Nephron progenitor cell (in vitro differentiated cells): ENCODE data around the gene NINL.
A peak's percentile ranks its signal among the peaks of the same experiment; 100 is the strongest.

ENCODE experiments used
- DNase-seq: peaks from one replicate; pipeline ENCODE4 v3.0.0; 2021
- H3K27ac Mint-ChIP-seq: 2 replicates; pipeline ENCODE4 v1.8.0; 2021; ENCODE audit warnings: mild to moderate bottlenecking, moderate library complexity, mixed read lengths
- H3K27me3 Mint-ChIP-seq: 2 replicates; pipeline ENCODE4 v1.8.0; 2021; ENCODE audit warnings: mild to moderate bottlenecking, low read depth, mixed read lengths; ENCODE audit not compliant: poor library complexity
- H3K36me3 Mint-ChIP-seq: 2 replicates; pipeline ENCODE4 v1.8.0; 2021; ENCODE audit warnings: low read depth, mixed read lengths
- H3K4me1 Mint-ChIP-seq: 2 replicates; pipeline ENCODE4 v1.8.0; 2021; ENCODE audit warnings: mixed read lengths
- H3K4me3 Mint-ChIP-seq: 2 replicates; pipeline ENCODE4 v1.8.0; 2021; ENCODE audit warnings: mild to moderate bottlenecking, moderate library complexity, mixed read lengths
- H3K9me3 Mint-ChIP-seq: 2 replicates; pipeline ENCODE4 v1.8.0; 2021; ENCODE audit warnings: mild to moderate bottlenecking, moderate library complexity, mixed read lengths
- TF ChIP-seq, protein P1 (sequence below): fragments of 200-600 bp; sonication (generic); IDR thresholded peaks from 2 replicates; pipeline ENCODE4 v1.5.0; 2021; ENCODE audit warnings: antibody characterized with exemption

The NINL gene

DNA sequence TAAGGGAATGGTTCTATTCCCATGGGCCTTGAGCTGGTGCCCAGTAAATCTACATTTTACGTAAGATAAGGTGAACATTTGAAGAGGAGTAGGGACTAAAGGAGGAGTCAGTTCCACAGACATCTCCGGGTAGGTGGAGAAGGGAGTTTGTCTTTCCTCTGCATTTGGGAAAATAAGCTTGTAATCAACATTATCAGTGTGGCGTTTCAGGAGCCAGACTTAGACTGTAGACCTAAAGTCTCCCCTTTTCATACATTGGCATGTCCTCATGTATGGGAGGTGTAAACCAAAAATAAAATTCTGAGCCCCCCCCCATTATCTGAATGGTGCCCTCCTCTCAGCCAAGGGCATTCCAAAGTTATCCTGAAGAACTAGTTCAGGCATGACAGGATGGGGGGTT, 40.2 kb downstream of the NINL start:
- Mint-ChIP-seq H3K27ac (peak overlapping the region; percentile 80), H3K4me1 (peaks cover 70% of the 10 kb centered on the region), H3K27me3 (no peaks in the 10 kb centered on the region), H3K9me3 (no peaks in the 10 kb centered on the region), H3K4me3 (peak overlapping the region; percentile 10), H3K36me3 (peaks cover 22% of the 10 kb centered on the region)
- TF ChIP-seq, protein P1, sequence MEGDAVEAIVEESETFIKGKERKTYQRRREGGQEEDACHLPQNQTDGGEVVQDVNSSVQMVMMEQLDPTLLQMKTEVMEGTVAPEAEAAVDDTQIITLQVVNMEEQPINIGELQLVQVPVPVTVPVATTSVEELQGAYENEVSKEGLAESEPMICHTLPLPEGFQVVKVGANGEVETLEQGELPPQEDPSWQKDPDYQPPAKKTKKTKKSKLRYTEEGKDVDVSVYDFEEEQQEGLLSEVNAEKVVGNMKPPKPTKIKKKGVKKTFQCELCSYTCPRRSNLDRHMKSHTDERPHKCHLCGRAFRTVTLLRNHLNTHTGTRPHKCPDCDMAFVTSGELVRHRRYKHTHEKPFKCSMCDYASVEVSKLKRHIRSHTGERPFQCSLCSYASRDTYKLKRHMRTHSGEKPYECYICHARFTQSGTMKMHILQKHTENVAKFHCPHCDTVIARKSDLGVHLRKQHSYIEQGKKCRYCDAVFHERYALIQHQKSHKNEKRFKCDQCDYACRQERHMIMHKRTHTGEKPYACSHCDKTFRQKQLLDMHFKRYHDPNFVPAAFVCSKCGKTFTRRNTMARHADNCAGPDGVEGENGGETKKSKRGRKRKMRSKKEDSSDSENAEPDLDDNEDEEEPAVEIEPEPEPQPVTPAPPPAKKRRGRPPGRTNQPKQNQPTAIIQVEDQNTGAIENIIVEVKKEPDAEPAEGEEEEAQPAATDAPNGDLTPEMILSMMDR = no peak
- no peak for DNase-seq

DNA sequence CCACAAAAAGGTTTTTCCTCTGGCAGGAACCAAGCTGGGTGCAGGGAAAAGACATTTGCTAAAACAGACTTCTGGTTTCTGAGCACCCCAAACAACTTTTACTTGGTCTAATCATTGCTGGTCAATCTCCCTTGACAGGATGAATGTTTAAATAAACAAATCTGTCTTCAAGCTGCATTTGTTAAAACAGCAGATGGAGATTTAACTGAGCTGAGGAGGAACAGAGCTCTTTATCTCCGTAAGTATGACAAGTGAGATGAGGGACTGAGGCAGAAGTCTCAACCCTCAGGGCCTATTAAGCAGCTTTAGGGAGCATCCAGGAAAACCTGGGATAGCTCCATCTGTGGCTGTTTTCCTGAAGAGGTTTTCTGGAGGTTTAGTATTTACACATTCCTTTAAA, 40.6 kb downstream of the NINL start:
- peak overlapping the region; percentile 80 for H3K27ac Mint-ChIP-seq
- H3K4me3 Mint-ChIP-seq = peak overlapping the region; percentile 10
- H3K4me1 Mint-ChIP-seq = peaks cover 70% of the 10 kb centered on the region
- DNase-seq = no peak
- H3K36me3 Mint-ChIP-seq = peaks cover 22% of the 10 kb centered on the region
- H3K27me3 Mint-ChIP-seq = no peaks in the 10 kb centered on the region
- TF ChIP-seq, protein P1 = no peak
- H3K9me3 Mint-ChIP-seq = no peaks in the 10 kb centered on the region

DNA sequence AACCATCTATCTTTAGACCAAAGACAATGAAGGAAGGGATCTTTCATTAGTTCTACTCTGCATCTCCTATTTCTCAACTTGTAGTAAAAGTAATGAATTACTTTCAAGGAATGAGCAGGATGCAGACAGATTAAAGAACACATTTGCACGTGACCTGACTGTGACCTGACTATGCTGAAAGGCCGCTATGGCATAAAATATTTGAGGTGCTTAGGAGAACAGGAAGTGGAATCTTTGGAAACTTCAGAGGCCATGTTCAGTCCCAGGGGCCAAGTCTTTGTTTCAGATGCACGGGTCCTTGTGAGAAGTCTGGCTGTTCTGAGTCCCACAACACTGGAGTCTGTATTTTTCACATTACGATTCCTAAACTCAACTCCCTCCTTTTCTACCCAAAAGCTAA, 41.0 kb downstream of the NINL start:
- Mint-ChIP-seq H3K9me3 (no peaks in the 10 kb centered on the region), H3K27me3 (no peaks in the 10 kb centered on the region), H3K4me1 (peaks cover 70% of the 10 kb centered on the region), H3K36me3 (peaks cover 22% of the 10 kb centered on the region), H3K27ac (peak overlapping the region; percentile 80), H3K4me3 (no peak overlapping the region)
- DNase-seq = no peak
- TF ChIP-seq, protein P1 = no peak

DNA sequence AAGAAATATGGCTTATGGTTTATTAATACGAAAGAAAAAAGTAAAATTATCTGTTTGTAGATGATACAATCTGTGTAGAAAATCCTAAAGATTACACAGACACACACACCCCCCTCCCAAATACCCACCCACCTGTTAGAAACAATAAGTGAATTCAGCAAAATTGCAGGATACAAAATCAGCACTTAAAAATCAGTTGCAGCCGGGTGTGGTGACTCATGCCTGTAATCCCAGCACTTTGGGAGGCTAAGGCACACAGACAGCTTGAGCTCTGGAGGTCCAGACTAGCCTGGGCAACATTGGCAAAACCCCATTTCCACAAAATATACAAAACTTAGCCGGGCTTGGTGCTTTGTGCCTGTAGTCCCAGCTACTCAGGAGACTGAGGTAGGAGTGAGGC, 42.3 kb downstream of the NINL start:
- no peak for DNase-seq
- H3K9me3 Mint-ChIP-seq = no peaks in the 10 kb centered on the region
- peaks cover 78% of the 10 kb centered on the region for H3K4me1 Mint-ChIP-seq
- peaks cover 27% of the 10 kb centered on the region for H3K36me3 Mint-ChIP-seq
- no peaks in the 10 kb centered on the region for H3K27me3 Mint-ChIP-seq
- H3K4me3 Mint-ChIP-seq = no peak overlapping the region
- peak overlapping the region; percentile 16 for H3K27ac Mint-ChIP-seq
- TF ChIP-seq, protein P1 = no peak

DNA sequence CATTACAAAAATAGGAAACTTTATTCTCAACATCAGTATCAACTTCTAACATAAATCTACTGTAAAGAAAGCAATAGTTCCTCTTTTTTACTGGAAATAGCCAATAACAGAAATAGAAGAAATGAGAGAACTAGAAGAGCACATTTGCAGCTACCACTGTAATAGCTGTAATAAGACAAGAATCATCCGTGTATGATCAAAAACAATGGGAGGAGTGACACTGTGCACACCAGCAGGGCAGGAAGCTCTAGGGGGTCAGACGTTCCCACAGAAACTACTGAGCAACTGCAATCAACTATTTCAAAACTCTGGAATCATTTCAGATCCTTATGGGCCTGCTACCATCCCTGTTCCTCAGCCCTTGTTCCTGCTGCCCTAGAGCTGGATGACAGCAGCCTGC, 43.7 kb downstream of the NINL start:
- no peak for DNase-seq
- no peaks in the 10 kb centered on the region for H3K27me3 Mint-ChIP-seq
- TF ChIP-seq, protein P1 = no peak
- H3K9me3 Mint-ChIP-seq = no peaks in the 10 kb centered on the region
- H3K27ac Mint-ChIP-seq = no peak overlapping the region
- peaks cover 71% of the 10 kb centered on the region for H3K4me1 Mint-ChIP-seq
- peaks cover 38% of the 10 kb centered on the region for H3K36me3 Mint-ChIP-seq
- no peak overlapping the region for H3K4me3 Mint-ChIP-seq

DNA sequence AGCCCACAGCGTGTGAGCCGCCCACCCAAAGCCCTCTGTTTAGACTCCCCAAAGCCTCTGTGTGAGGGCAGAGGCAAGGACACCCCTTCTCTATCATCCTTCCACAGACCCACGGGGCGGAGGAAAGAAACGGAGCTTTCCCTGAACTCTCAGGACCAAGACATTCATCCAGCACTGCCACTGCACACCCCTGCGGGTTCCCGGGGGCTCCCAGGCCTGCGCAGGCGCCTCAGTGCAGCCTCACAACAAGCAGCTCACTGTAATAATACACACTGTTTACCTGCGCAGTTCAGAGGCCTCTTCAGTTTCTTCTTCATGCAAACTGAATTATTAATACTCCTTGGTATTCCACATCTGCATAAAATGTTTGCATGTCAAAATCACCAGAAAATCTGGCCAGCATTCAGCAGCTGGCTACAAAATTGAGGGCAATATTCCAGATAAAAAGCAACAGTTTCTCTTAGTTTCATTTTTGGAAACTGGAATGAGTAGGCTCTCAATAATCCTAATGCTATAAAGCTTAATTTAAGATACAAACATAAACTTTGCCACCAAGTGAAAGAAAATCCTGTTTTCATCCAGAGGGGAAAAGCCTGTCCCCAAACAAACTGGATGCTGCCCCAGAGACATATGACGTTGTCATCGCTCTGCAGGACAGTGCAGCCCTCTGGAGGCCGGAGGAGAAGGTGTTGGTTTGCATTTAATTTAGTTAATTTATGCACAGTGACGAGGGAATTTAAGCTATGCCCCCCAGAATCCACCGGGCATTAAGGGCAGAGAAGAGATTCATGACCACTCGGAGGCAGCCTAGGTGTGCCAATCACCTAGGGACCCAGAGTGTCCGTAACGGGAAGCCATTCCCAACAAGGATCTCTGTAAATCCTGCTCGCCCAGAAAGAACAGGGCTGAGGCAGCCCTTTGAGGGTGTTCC, 45.3 kb downstream of the NINL start:
- DNase-seq = no peak
- Mint-ChIP-seq H3K4me1 (peaks cover 62% of the 10 kb centered on the region), H3K9me3 (no peaks in the 10 kb centered on the region), H3K27me3 (no peaks in the 10 kb centered on the region), H3K4me3 (no peak overlapping the region), H3K27ac (no peak overlapping the region), H3K36me3 (peaks cover 38% of the 10 kb centered on the region)
- TF ChIP-seq, protein P1 = no peak
